MM.1S (cell line): Measurements from ENCODE around the gene LRIG3.
"Not testable (repeated sequence)": the region's sequence is repeated elsewhere in the genome, so short reads cannot be mapped to it uniquely, and the experiment has no call there.

Experiments used
- DNase-seq: peaks from one replicate; pipeline ENCODE4 v3.0.0-alpha.2; 2015
- H2AFZ ChIP-seq: fragments of 300-600 bp; sonication (generic); 2 replicates; pipeline ENCODE4 v1.6.0; 2016; ENCODE audit warnings: antibody characterized with exemption, low read length
- H3F3A ChIP-seq: fragments of 300-600 bp; sonication (generic); 2 replicates; pipeline ENCODE4 v1.6.1; 2016; ENCODE audit warnings: mild to moderate bottlenecking, antibody characterized with exemption, low read length, moderate library complexity, mixed read lengths; ENCODE audit not compliant: insufficient read depth
- H3K27ac ChIP-seq: fragments of 300-600 bp; sonication (generic); 2 replicates; pipeline ENCODE4 v1.5.1; 2016; ENCODE audit warnings: mild to moderate bottlenecking, low read length
- H3K27me3 ChIP-seq: fragments of 300-600 bp; sonication (generic); replicated peaks from 2 replicates; pipeline ENCODE4 v1.6.0; 2016; ENCODE audit warnings: low read length; ENCODE audit not compliant: insufficient read depth
- H3K36me3 ChIP-seq: fragments of 300-600 bp; sonication (generic); replicated peaks from 2 replicates; pipeline ENCODE4 v1.6.1; 2016; ENCODE audit warnings: mild to moderate bottlenecking, low read length, mixed read lengths; ENCODE audit not compliant: insufficient read depth
- H3K4me1 ChIP-seq: fragments of 300-600 bp; sonication (generic); 2 replicates; pipeline ENCODE4 v1.6.1; 2016; ENCODE audit warnings: low read length, mixed read lengths
- H3K4me2 ChIP-seq: fragments of 300-600 bp; sonication (generic); 2 replicates; pipeline ENCODE4 v1.6.0; 2016; ENCODE audit warnings: low read depth, low read length
- H3K4me3 ChIP-seq: fragments of 300-600 bp; sonication (generic); 2 replicates; pipeline ENCODE4 v1.5.1; 2016; ENCODE audit warnings: low read length, mixed read lengths
- H3K79me2 ChIP-seq: fragments of 300-600 bp; sonication (generic); 2 replicates; pipeline ENCODE4 v1.6.1; 2016; ENCODE audit warnings: mixed run types, low read length, mixed read lengths
- H3K9ac ChIP-seq: fragments of 300-600 bp; sonication (generic); 2 replicates; pipeline ENCODE4 v1.6.1; 2016; ENCODE audit warnings: low read length, mixed read lengths
- H3K9me2 ChIP-seq: fragments of 300-600 bp; sonication (generic); replicated peaks from 2 replicates; pipeline ENCODE4 v1.6.1; 2016; ENCODE audit warnings: mild to moderate bottlenecking, low read length, mixed read lengths; ENCODE audit not compliant: insufficient read depth
- H3K9me3 ChIP-seq: fragments of 300-600 bp; sonication (generic); replicated peaks from 2 replicates; pipeline ENCODE4 v1.6.1; 2016; ENCODE audit warnings: mild to moderate bottlenecking, low read length, mixed read lengths; ENCODE audit not compliant: insufficient read depth
- H4K20me1 ChIP-seq: fragments of 300-600 bp; sonication (generic); 2 replicates; pipeline ENCODE4 v1.6.1; 2016; ENCODE audit warnings: mild to moderate bottlenecking, low read length, moderate library complexity, mixed read lengths; ENCODE audit not compliant: insufficient read depth
- EZH2 ChIP-seq: fragments of 300-600 bp; sonication (generic); optimal IDR thresholded peaks from 2 replicates; pipeline ENCODE3; 2017; ENCODE audit warnings: low read depth, mild to moderate bottlenecking, antibody characterized with exemption, low read length, mixed read lengths
- EZH2phosphoT487 ChIP-seq: fragments of 300-600 bp; sonication (generic); IDR thresholded peaks from 2 replicates; pipeline ENCODE4 v1.6.1; 2018; ENCODE audit warnings: antibody characterized with exemption, low read length
- TF ChIP-seq, protein P1 (sequence below): fragments of 300-600 bp; sonication (generic); IDR thresholded peaks from 2 replicates; pipeline ENCODE4 v1.5.1; 2016; ENCODE audit warnings: antibody characterized with exemption, low read length, mixed read lengths

LRIG3 gene

DNA sequence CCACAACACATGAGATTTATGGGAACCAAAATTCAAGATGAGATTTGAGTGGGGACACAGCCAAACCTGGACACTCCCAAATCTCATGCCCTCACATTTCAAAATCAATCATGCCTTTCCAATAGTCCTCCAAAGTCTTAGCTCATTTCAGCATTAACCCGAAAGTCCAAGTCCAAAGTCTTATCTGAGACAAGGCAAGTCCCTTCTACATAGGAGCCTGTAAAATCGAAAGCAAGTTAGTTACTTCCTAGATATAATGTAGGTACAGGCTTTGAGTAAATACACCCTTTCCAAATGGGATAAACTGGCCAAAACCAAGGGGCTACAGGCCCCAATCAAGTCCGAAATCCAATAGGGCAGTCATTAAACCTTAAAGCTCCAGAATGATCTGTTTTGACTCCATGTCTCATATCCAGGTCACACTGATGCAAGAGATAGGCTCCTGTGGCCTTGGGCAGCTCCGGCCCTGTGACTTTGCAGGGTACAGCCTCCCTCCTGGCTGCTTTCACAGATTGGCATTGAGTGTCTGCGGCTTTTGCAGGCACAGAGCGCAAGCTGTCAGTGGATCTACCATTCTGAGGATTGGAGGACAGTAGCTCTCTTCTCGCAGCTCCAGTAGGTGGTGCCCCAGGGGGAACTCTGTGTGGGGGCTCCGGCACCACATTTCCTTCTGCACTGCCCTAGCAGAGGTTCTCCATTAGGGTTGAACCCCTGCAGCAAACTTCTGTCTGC lies 60.1 kb downstream of the LRIG3 start:
- Histone ChIP-seq H3K79me2 (no peaks in the 10 kb centered on the region), H3K36me3 (no peaks in the 10 kb centered on the region), H3K4me3 (no peak overlapping the region), H3K4me2 (no peak overlapping the region), H3F3A (no peaks in the 10 kb centered on the region), H3K9me3 (no peaks in the 10 kb centered on the region), H3K4me1 (no peaks in the 10 kb centered on the region), H3K9me2 (no peaks in the 10 kb centered on the region), H2AFZ (no peak overlapping the region), H3K27ac (no peak overlapping the region), H3K27me3 (no peaks in the 10 kb centered on the region), H3K9ac (no peak overlapping the region), H4K20me1 (no peaks in the 10 kb centered on the region)
- no peak for DNase-seq
- TF ChIP-seq, protein P1, sequence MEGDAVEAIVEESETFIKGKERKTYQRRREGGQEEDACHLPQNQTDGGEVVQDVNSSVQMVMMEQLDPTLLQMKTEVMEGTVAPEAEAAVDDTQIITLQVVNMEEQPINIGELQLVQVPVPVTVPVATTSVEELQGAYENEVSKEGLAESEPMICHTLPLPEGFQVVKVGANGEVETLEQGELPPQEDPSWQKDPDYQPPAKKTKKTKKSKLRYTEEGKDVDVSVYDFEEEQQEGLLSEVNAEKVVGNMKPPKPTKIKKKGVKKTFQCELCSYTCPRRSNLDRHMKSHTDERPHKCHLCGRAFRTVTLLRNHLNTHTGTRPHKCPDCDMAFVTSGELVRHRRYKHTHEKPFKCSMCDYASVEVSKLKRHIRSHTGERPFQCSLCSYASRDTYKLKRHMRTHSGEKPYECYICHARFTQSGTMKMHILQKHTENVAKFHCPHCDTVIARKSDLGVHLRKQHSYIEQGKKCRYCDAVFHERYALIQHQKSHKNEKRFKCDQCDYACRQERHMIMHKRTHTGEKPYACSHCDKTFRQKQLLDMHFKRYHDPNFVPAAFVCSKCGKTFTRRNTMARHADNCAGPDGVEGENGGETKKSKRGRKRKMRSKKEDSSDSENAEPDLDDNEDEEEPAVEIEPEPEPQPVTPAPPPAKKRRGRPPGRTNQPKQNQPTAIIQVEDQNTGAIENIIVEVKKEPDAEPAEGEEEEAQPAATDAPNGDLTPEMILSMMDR, result no peak
- no peak for TF ChIP-seq EZH2
- TF ChIP-seq EZH2phosphoT487, result no peak

DNA sequence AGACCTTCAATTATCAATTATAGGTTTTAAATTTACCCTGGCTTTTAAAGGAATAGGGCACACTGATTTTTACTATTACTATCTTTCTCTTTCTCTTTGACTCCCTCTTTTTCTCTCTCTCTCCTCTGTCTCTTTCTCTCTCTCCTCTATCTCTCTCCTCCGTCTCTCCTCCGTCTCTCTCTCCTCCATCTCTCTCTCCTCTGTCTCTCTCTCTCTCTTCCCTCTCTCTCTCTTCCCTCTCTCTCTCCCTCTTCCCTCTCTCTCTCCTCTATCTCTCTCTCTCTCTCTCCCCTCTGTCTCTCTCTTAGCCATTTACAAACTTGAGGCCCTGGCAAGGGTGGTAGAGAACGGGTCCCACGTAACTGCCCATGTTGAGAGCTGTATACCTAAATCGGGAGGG lies 62.3 kb downstream of the LRIG3 start:
- Histone ChIP-seq H3K9ac (no peak overlapping the region), H3K4me2 (no peak overlapping the region), H3K4me1 (no peaks in the 10 kb centered on the region), H3K27me3 (no peaks in the 10 kb centered on the region), H3K79me2 (no peaks in the 10 kb centered on the region), H3K36me3 (no peaks in the 10 kb centered on the region), H4K20me1 (no peaks in the 10 kb centered on the region), H3K9me2 (no peaks in the 10 kb centered on the region), H3F3A (no peaks in the 10 kb centered on the region), H2AFZ (no peak overlapping the region), H3K4me3 (no peak overlapping the region), H3K27ac (no peak overlapping the region), H3K9me3 (no peaks in the 10 kb centered on the region)
- TF ChIP-seq, protein P1, result no peak
- TF ChIP-seq EZH2phosphoT487, result no peak
- TF ChIP-seq EZH2, result no peak
- no peak for DNase-seq

DNA sequence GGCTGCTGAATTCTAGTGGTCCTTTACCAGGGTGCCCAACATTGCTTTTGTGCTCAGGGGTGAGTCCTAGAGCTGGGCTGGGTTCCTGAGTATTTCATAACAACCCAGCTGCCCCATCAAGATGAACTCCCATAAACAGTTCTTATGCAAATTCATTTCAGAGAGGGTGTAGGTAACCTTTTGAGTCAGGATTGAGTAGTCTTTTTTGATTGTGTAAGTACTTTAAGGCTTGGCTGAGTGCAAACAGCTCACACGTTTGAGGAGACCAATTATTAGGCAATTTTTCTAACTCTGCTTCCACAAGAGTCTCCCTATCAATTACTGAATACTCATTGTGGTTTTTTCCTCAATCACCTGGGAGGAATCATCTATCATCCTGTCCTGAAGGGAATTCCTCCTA lies 63.1 kb downstream of the LRIG3 start:
- H3K4me2 ChIP-seq, H3K27ac ChIP-seq, H3F3A ChIP-seq: not testable (repeated sequence)

DNA sequence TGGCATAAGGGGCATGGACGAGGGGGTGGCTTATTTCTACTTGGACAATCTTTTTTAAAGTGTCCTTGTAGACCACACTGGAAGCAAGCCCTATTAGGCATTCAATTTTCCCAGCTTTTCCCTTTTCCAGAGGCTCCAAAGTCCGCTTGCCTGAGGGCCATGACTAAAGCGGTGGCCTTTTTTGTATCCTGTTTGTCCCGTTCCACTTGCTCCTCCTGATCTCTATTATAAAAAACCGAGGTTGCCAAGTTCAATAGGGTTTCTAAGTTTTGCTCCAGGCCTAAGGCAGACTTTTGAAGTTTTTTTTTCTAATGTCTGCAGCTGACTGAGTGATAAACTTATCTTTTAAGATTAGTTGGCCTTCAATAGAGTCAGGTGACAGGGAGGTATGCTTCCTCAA lies 64.7 kb downstream of the LRIG3 start:
- DNase-seq, H3K9me3 ChIP-seq: not testable (repeated sequence)

More for the DNA sequence above, 63.1 kb downstream of the LRIG3 start:
- not testable (repeated sequence) for H3K4me3 ChIP-seq, H3K4me1 ChIP-seq, H3K27me3 ChIP-seq, DNase-seq, H4K20me1 ChIP-seq, H3K9ac ChIP-seq, H3K36me3 ChIP-seq, H3K79me2 ChIP-seq, H3K9me3 ChIP-seq, H2AFZ ChIP-seq, H3K9me2 ChIP-seq

More for the DNA sequence above, 64.7 kb downstream of the LRIG3 start:
- H3K4me3 ChIP-seq, H3K27me3 ChIP-seq, H4K20me1 ChIP-seq, H3K79me2 ChIP-seq, H3K4me1 ChIP-seq, H2AFZ ChIP-seq, H3K9ac ChIP-seq, H3F3A ChIP-seq, H3K27ac ChIP-seq, H3K9me2 ChIP-seq, H3K36me3 ChIP-seq, H3K4me2 ChIP-seq: not testable (repeated sequence)
